A673 (cell line): ENCODE data around the gene IYD.

Source experiments
- CTCF ChIP-seq: fragments of 300-800, 200-600 bp; sonication (generic); conservative IDR thresholded peaks from 2 replicates; pipeline ENCODE4 v1.5.1; 2017; ENCODE audit warnings: low read depth, mild to moderate bottlenecking, antibody characterized with exemption, low read length, moderate library complexity, mixed read lengths
- EZH2 ChIP-seq: fragments of 200-600 bp; sonication (generic); IDR thresholded peaks from 2 replicates; pipeline ENCODE4 v1.6.1; 2017; ENCODE audit warnings: borderline replicate concordance, low read depth, mild to moderate bottlenecking, mixed read lengths, antibody characterized with exemption, low read length; ENCODE audit not compliant: poor library complexity, severe bottlenecking

GRCh38 chr6:150420926-150421325 lies 52.1 kb downstream of the IYD start:
- TF ChIP-seq CTCF (peak; percentile 44), EZH2 (no peak)
